Adrenal gland (tissue), 12 donors: ENCODE measurements around the gene CHRM1. TPM values are rescaled to one million over a fixed set of nuclear protein-coding genes. Genes with fewer than 3 reads are reported as not detected.

Experiments used
- DNase-seq, 7 donors: peaks; one replicate each; pipeline ENCODE4 v3.0.0-alpha.2; 2019 to 2020
- H3K27ac ChIP-seq, 5 donors: fragments of 200-600 bp; sonication (generic) in 4 of 5; 1 replicate in 3 of 5; 2 replicates in 2 of 5; pipeline versions ENCODE4 v1.5.1 to v1.8.0; 2016 to 2020; ENCODE audit warnings: mild to moderate bottlenecking in 1 of 5
- H3K27me3 ChIP-seq: fragments of 200-600 bp; 2 replicates; pipeline ENCODE4 v1.8.0; 2021
- H3K36me3 ChIP-seq, 2 donors: fragments of 200-600 bp; replicated peaks in 1 of 2; 1 replicate in 1 of 2; 2 replicates in 1 of 2; pipeline versions ENCODE4 v1.5.1 to v1.8.0; 2018 to 2022
- H3K4me1 ChIP-seq, 2 donors: fragments of 200-600 bp; replicated peaks in 1 of 2; 1 replicate in 1 of 2; 2 replicates in 1 of 2; pipeline versions ENCODE4 v1.5.1 to v1.8.0; 2018 to 2021
- H3K4me3 ChIP-seq, 4 donors: fragments of 200-600 bp; sonication (generic) in 3 of 4; one replicate each; pipeline ENCODE4 v1.5.1; 2016 to 2018
- H3K9me3 ChIP-seq, 3 donors: fragments of 200-600 bp; sonication (generic) in 1 of 3; replicated peaks in 1 of 3; 1 replicate in 2 of 3; 2 replicates in 1 of 3; pipeline versions ENCODE4 v1.5.1 to v1.8.0; 2016 to 2021
- CTCF ChIP-seq, 6 experiments: fragments of 450-650 bp in 4 of 6; fragments of 200-600 bp in 2 of 6; sonication (generic) in 1 of 6; IDR thresholded peaks; 1 replicate in 5 of 6; 2 replicates in 1 of 6; pipeline versions ENCODE4 v1.5.1 to v1.8.0; 2016 to 2021; ENCODE audit warnings: antibody characterized with exemption in 6 of 6, mild to moderate bottlenecking in 2 of 6, moderate library complexity in 1 of 6
- POLR2A ChIP-seq, 2 donors: fragments of 450-650 bp; IDR thresholded peaks; one replicate each; pipeline ENCODE4 v1.6.1; 2017; ENCODE audit warnings: antibody characterized with exemption in 2 of 2, mild to moderate bottlenecking in 2 of 2, moderate library complexity in 1 of 2
- WGBS, 4 donors: extraction: QIAGEN DNeasy Blood & Tissue Kit in 2 of 4; methylation state at CpG; one replicate each; pipeline versions ENCODE4 v1.1.5 to v1.1.7; 2013 to 2017; 5-methylcytosine and 5-hydroxymethylcytosine counted together
- intact Hi-C, 2 donors: fragments of 100-400 bp; cut with DNase I; formaldehyde crosslinking; loops; one replicate each; pipeline versions ENCODE4 v1.14.1 to v1.15.0; 2022 to 2023
- polyA plus RNA-seq, 3 donors: library from polyadenylated mRNA; stranded (reverse); fragments of 200-250 nt in 2 of 3; fragments of 350-450 nt in 1 of 3; fragmentation: Illumina TruSeq in 1 of 3; extraction: RNeasy Lipid Tissue Mini Kit (QIAGEN cat#74804) in 1 of 3; gene quantifications; one replicate each; pipeline ENCODE4 v1.2.3, GENCODE V29; 2013 to 2014
- total RNA-seq, 9 donors: library from RNA; depleted of rRNA in 4 of 9; stranded (reverse); fragments of >200 nt in 4 of 9; fragments of 120-200 nt in 1 of 9; fragmentation: NEBNext Ultra II Directional in 1 of 9; extraction: Animal tissue kit (Norgen Biotek cat#: 25700) in 1 of 9; gene quantifications; one replicate each; pipeline versions ENCODE4 v1.1.0 to v1.2.4, GENCODE V29; 2013 to 2023
- donor health status: healthy with polysubstance abuse.
- donor health status: Bipolar disorder and iron deficiency.
- donor health status: DM: yes; HTN: yes; CAD: no.
- donor health status: DM: no; HTN: no; CAD: no.
- donor health status: DM: no; HTN: no; CAD: no.
- donor health status: DM: yes; HTN: yes; CAD: no.

CHRM1 gene
- total and polyA plus RNA-seq, 12 donors = 0.22 to 3.8 (median 1.8) TPM; not detected in 5

DNA sequence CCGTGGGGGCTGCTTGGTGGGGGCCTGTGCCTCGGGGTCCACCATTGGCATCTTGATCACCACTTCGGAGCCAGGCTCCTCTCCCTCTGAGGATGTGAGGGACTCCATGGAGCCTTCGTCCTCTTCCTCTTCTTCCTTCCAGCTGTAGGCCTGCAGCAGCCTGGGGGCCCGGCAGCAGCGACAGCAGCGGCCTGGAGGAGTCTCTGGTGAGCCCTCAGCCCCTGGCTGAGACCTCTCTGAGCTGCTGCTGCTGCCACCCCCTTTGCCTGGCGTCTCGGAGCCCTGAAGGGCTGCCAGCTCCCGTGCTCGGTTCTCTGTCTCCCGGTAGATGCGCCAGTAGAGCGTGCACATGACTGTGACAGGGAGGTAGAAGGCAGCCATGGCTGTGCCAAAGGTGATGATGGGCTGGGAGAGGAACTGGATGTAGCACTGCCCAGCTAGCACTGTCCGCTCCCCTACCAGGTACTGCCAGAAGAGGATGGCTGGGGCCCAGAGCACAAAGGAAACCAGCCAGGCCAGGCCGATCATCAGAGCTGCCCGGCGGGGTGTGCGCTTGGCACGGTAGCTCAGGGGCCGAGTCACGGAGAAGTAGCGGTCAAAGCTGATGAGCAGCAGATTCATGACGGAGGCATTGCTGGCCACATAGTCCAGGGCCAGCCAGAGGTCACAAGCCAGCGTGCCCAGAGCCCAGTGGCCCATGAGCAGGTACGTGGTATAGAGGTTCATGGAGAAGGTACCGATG is 10.9 kb downstream of the CHRM1 start:
- TF ChIP-seq POLR2A (IDR thresholded peaks at IDR 0.05) = no peak
- TF ChIP-seq CTCF (IDR thresholded peaks at IDR 0.05) = no peak
- DNase-seq = no peak
- Histone ChIP-seq H3K27me3 (no peaks in the 10 kb centered on the region), H3K9me3 (no peaks in the 10 kb centered on the region), H3K4me3 (no peak overlapping the region), H3K27ac (no peak overlapping the region), H3K36me3 (no peaks in the 10 kb centered on the region), H3K4me1 (no peaks in the 10 kb centered on the region)
- intact Hi-C loops = no loop called here
- WGBS, 4 donors = 90 to 97% (median 92%) methylated on average over 20 to 27 of the region's 27 CpGs

- WGBS, 4 donors = 56 to 82% (median 75%) methylated on average over 6 to 24 of the region's 24 CpGs
- intact Hi-C loops = loop anchor here (5.0 to 10.0 kb wide), 2 partner anchors 113 to 306 kb away; no protein-coding TSS in a partner anchor
- H3K36me3 ChIP-seq = no peaks in the 10 kb centered on the region
- H3K4me3 ChIP-seq = no peak overlapping the region
- no peaks in the 10 kb centered on the region for H3K27me3 ChIP-seq
- peak overlapping the region in 2 of 5 donors; percentile 10 to 56 for H3K27ac ChIP-seq
- H3K9me3 ChIP-seq = no peaks in the 10 kb centered on the region
- DNase-seq = peak; percentile 36 to 78 (median 49)
- no peaks in the 10 kb centered on the region for H3K4me1 ChIP-seq
- TF ChIP-seq POLR2A (IDR thresholded peaks at IDR 0.05) (no peak), CTCF (IDR thresholded peaks at IDR 0.05) (peak in 4 of 6 experiments; percentile 10 to 42 (median 39))
Observed at GRCh38 chr11:62909107-62909894, 11.9 kb downstream of the CHRM1 start.

- no peak overlapping the region for H3K27ac ChIP-seq
- H3K4me1 ChIP-seq = no peaks in the 10 kb centered on the region
- H3K9me3 ChIP-seq = no peaks in the 10 kb centered on the region
- no peak overlapping the region for H3K4me3 ChIP-seq
- no peak for TF ChIP-seq CTCF (IDR thresholded peaks at IDR 0.05)
- no peak for TF ChIP-seq POLR2A (IDR thresholded peaks at IDR 0.05)
- DNase-seq = no peak
- intact Hi-C loops = loop anchor here (5.0 to 10.0 kb wide), 2 partner anchors 114 to 306 kb away; no protein-coding TSS in a partner anchor
- 50 to 74% (median 67%) methylated on average over 2 to 9 of the region's 9 CpGs for WGBS, 4 donors
- no peaks in the 10 kb centered on the region for H3K27me3 ChIP-seq
- no peaks in the 10 kb centered on the region for H3K36me3 ChIP-seq
Observed at GRCh38 chr11:62908468-62909072, 12.6 kb downstream of the CHRM1 start.
